HepG2 (cell line): Measurements from ENCODE around the gene ACTR1A. TPM values are rescaled to one million over a fixed set of nuclear protein-coding genes. Genes with fewer than 3 reads are reported as not detected.

ENCODE experiments used
- ATAC-seq: fragments of 200-7000 bp; cut with Tn5 transposase; 3 replicates; pipeline ENCODE4 v1.9.1; 2020; ENCODE audit warnings: mild to moderate bottlenecking, moderate library complexity
- BruUV-seq: library from RNA; stranded (reverse); fragments of 400-500 nt; replicated peaks from 2 replicates; lab custom pipeline; 2021; lab: Mats Ljungman, UMichigan
- CTCF ChIA-PET: fragments of 300-600 bp; formaldehyde crosslinking; extraction: SDS; loops from one replicate; lab custom pipeline; 2021; ENCODE audit warnings: low total read pairs, inconsistent platforms, low intra/inter-chr PET ratio; lab: Yijun Ruan, JAX
- POLR2A ChIA-PET: fragments of 350-600 bp; sonication (Branson Sonifier 250); formaldehyde crosslinking; loops from one replicate; lab custom pipeline; 2020; ENCODE audit warnings: antibody characterized with exemption, inconsistent platforms; lab: Yijun Ruan, JAX
- DNase-seq: peaks from one replicate; pipeline ENCODE4 v3.0.0-alpha.2; 2015; ENCODE audit warnings: low spot score
- FAIRE-seq: peaks from 3 replicates; lab custom pipeline; 2011; peaks lifted over from hg19 to GRCh38; lab: Jason Lieb, UNC
- H2AFZ ChIP-seq: one replicate; pipeline ENCODE4 v1.6.1; 2011; ENCODE audit warnings: low read length, inconsistent platforms
- H3K27ac ChIP-seq: fragments of 300-600 bp; 3 replicates; pipeline ENCODE4 v1.8.0; 2011; ENCODE audit warnings: mixed run types, mild to moderate bottlenecking, mixed read lengths, low read length, inconsistent platforms; ENCODE audit not compliant: insufficient read depth; ENCODE audit errors: extremely low read length
- H3K27me3 ChIP-seq, 2 experiments: fragments of 200-600 bp in 1 of 2; 2 replicates in 1 of 2; 3 replicates in 1 of 2; pipeline versions ENCODE4 v1.6.0 to v1.8.0; 2011; ENCODE audit warnings: low read length in 2 of 2, mild to moderate bottlenecking in 2 of 2, moderate library complexity in 2 of 2, inconsistent platforms in 1 of 2; ENCODE audit not compliant: insufficient read depth in 2 of 2, control insufficient read depth in 1 of 2
- H3K36me3 ChIP-seq, 2 experiments: fragments of 200-600 bp in 1 of 2; replicated peaks in 1 of 2; 2 replicates in 1 of 2; 3 replicates in 1 of 2; pipeline versions ENCODE4 v1.5.1 to v1.8.0; 2011; ENCODE audit warnings: low read length in 2 of 2, inconsistent platforms in 1 of 2; ENCODE audit not compliant: insufficient read depth in 2 of 2, control insufficient read depth in 1 of 2
- H3K4me1 ChIP-seq: 2 replicates; pipeline ENCODE4 v1.5.1; 2012; ENCODE audit warnings: low read length, inconsistent platforms; ENCODE audit not compliant: insufficient read depth
- H3K4me2 ChIP-seq: 2 replicates; pipeline ENCODE4 v1.6.0; 2011; ENCODE audit warnings: low read depth, low read length, inconsistent platforms
- H3K4me3 ChIP-seq, 3 experiments: fragments of 200-600 bp in 1 of 3; sonication (generic), shearing (Covaris generic) in 1 of 3; replicated peaks in 1 of 3; 2 replicates each; pipeline ENCODE4 v1.5.1; 2011 to 2016; ENCODE audit warnings: low read length in 3 of 3, inconsistent platforms in 2 of 3, low read depth in 2 of 3, mild to moderate bottlenecking in 2 of 3, control low read depth in 1 of 3, mixed read lengths in 1 of 3; ENCODE audit not compliant: insufficient read depth in 1 of 3
- H3K79me2 ChIP-seq: one replicate; pipeline ENCODE4 v1.6.1; 2011; ENCODE audit warnings: low read length, inconsistent platforms; ENCODE audit not compliant: insufficient read depth
- H3K9ac ChIP-seq: 2 replicates; pipeline ENCODE4 v1.6.0; 2011; ENCODE audit warnings: mild to moderate bottlenecking, low read depth, low read length, inconsistent platforms; ENCODE audit not compliant: insufficient read depth
- H3K9me3 ChIP-seq: 2 replicates; pipeline ENCODE4 v1.5.1; 2012; ENCODE audit warnings: mild to moderate bottlenecking, low read length
- H4K20me1 ChIP-seq: 2 replicates; pipeline ENCODE4 v1.6.0; 2011; ENCODE audit warnings: inconsistent platforms, mild to moderate bottlenecking, low read length, moderate library complexity; ENCODE audit not compliant: insufficient read depth
- CAMTA2 ChIP-seq: sonication (generic); formaldehyde crosslinking; IDR thresholded peaks from 2 replicates; pipeline ENCODE4 v1.4.0; 2020; ENCODE audit warnings: mild to moderate bottlenecking, missing genetic modification reagents, borderline replicate concordance
- FOXA1 ChIP-seq, 2 experiments: fragments of 450-650 bp in 1 of 2; sonication (generic) in 1 of 2; formaldehyde crosslinking in 1 of 2; IDR thresholded peaks; 2 replicates each; pipeline versions ENCODE4 v1.4.0 to v1.6.1; 2016 to 2020; ENCODE audit warnings: missing genetic modification reagents in 1 of 2
- FOXA3 ChIP-seq: IDR thresholded peaks from 2 replicates; pipeline ENCODE4 v1.6.1; 2016; ENCODE audit warnings: missing genetic modification reagents, missing compliant biosample characterization
- HDAC1 ChIP-seq: sonication (generic); formaldehyde crosslinking; IDR thresholded peaks from 2 replicates; pipeline ENCODE4 v1.5.1; 2020; ENCODE audit warnings: mild to moderate bottlenecking, missing genetic modification reagents
- HNF4A ChIP-seq: sonication (generic); formaldehyde crosslinking; IDR thresholded peaks from 2 replicates; pipeline ENCODE4 v1.4.0; 2020; ENCODE audit warnings: missing genetic modification reagents
- HNRNPK ChIP-seq: fragments of 200-400 bp; formaldehyde crosslinking; IDR thresholded peaks from 2 replicates; pipeline ENCODE4 v1.6.1; 2018; ENCODE audit warnings: low read length, low read depth, moderate library complexity, mild to moderate bottlenecking; ENCODE audit not compliant: poor library complexity, severe bottlenecking
- JUN ChIP-seq: sonication (generic); formaldehyde crosslinking; IDR thresholded peaks from 2 replicates; pipeline ENCODE4 v1.4.0; 2020; ENCODE audit warnings: mild to moderate bottlenecking, missing genetic modification reagents
- POLR2AphosphoS5 ChIP-seq: IDR thresholded peaks from 2 replicates; pipeline ENCODE4 v1.6.1; 2012; ENCODE audit warnings: low read depth, low read length
- SIN3A ChIP-seq: IDR thresholded peaks from 2 replicates; pipeline ENCODE4 v1.6.1; 2011; ENCODE audit warnings: low read depth, mild to moderate bottlenecking, control low read depth, low read length, borderline replicate concordance
- SNAI1 ChIP-seq: sonication (generic); formaldehyde crosslinking; IDR thresholded peaks from 2 replicates; pipeline ENCODE4 v1.5.0; 2020; ENCODE audit warnings: mild to moderate bottlenecking, missing genetic modification reagents, borderline replicate concordance
- SOX6 ChIP-seq, 2 experiments: fragments of 450-650 bp in 1 of 2; sonication (generic) in 1 of 2; formaldehyde crosslinking in 1 of 2; IDR thresholded peaks; 2 replicates each; pipeline versions ENCODE4 v1.4.0 to v1.6.1; 2017 to 2020; ENCODE audit warnings: antibody characterized with exemption in 1 of 2, mild to moderate bottlenecking in 1 of 2, missing genetic modification reagents in 1 of 2
- ZNF18 ChIP-seq: sonication (generic); formaldehyde crosslinking; IDR thresholded peaks from 2 replicates; pipeline ENCODE4 v1.8.0; 2022; ENCODE audit warnings: mild to moderate bottlenecking, missing genetic modification reagents; ENCODE audit not compliant: insufficient replicate concordance
- ZNF224 ChIP-seq: sonication (generic); formaldehyde crosslinking; IDR thresholded peaks from 2 replicates; pipeline ENCODE4 v1.5.0; 2020; ENCODE audit warnings: mild to moderate bottlenecking, missing genetic modification reagents
- ZNF263 ChIP-seq: sonication (generic); formaldehyde crosslinking; IDR thresholded peaks from 2 replicates; pipeline ENCODE4 v1.4.0; 2020; ENCODE audit warnings: missing genetic modification reagents
- ZNF282 ChIP-seq: fragments of 450-650 bp; IDR thresholded peaks from 2 replicates; pipeline ENCODE4 v1.6.1; 2018; ENCODE audit not compliant: partially characterized antibody
- ZNF777 ChIP-seq: sonication (generic); formaldehyde crosslinking; IDR thresholded peaks from 2 replicates; pipeline ENCODE4 v1.4.0; 2020; ENCODE audit warnings: missing genetic modification reagents
- ZZZ3 ChIP-seq: sonication (generic); formaldehyde crosslinking; IDR thresholded peaks from 2 replicates; pipeline ENCODE4 v1.4.0; 2020; ENCODE audit warnings: missing genetic modification reagents, mild to moderate bottlenecking, borderline replicate concordance
- WGBS: methylation state at CpG from one replicate; pipeline ENCODE4 v1.1.6; 2017; ENCODE audit warnings: low lambda C conversion rate; 5-methylcytosine and 5-hydroxymethylcytosine counted together
- in situ Hi-C: cut with HindIII; loops from 2 replicates; pipeline ENCODE4 v1.10.0; 2017; ENCODE audit warnings: low pct_unique_long_range_greater_than_20kb; ENCODE audit not compliant: extremely low pct_ligation_motif_present
- intact Hi-C: fragments of 100-400 bp; cut with micrococcal nuclease; formaldehyde crosslinking; loops from one replicate; pipeline ENCODE4 v1.10.0; 2022; ENCODE audit not compliant: unreplicated experiment
- polyA plus RNA-seq, 8 experiments: library from polyadenylated mRNA; depleted of rRNA in 3 of 8; stranded (reverse) in 7 of 8; unstranded in 1 of 8; fragments of >200 nt; fragmentation: Illumina TruSeq in 4 of 8; extraction: Trizol in 4 of 8; gene quantifications; 2 replicates each; pipeline versions ENCODE4 v1.2.1 to v1.2.3, GENCODE V29; 2011 to 2016; ENCODE audit warnings: low read depth in 4 of 8, missing spikeins in 1 of 8, mixed read lengths in 1 of 8; ENCODE audit not compliant: insufficient read depth in 1 of 8
- total RNA-seq, 5 experiments: library from RNA; depleted of rRNA; stranded (reverse); fragments of >200 nt; fragmentation: Illumina TruSeq; extraction: Trizol; gene quantifications; 2 replicates each; pipeline ENCODE4 v1.2.3, GENCODE V29; 2016; ENCODE audit warnings: low read depth in 1 of 5
- TF ChIP-seq, protein P1 (sequence below): sonication (generic); formaldehyde crosslinking; IDR thresholded peaks from 2 replicates; pipeline ENCODE4 v1.8.1; 2023; ENCODE audit warnings: missing genetic modification reagents, inconsistent platforms, borderline replicate concordance
- TF ChIP-seq, protein P2 (sequence below): sonication (generic); formaldehyde crosslinking; IDR thresholded peaks from 2 replicates; pipeline ENCODE4 v1.9.0; 2021; ENCODE audit warnings: missing genetic modification reagents, borderline replicate concordance

The ACTR1A gene
- total and polyA plus RNA-seq, 2 of the 13 experiments (the other 11 are each of a cell fraction or from before 2014, with no cell fraction given), result 59.6 to 62.8 TPM

DNA sequence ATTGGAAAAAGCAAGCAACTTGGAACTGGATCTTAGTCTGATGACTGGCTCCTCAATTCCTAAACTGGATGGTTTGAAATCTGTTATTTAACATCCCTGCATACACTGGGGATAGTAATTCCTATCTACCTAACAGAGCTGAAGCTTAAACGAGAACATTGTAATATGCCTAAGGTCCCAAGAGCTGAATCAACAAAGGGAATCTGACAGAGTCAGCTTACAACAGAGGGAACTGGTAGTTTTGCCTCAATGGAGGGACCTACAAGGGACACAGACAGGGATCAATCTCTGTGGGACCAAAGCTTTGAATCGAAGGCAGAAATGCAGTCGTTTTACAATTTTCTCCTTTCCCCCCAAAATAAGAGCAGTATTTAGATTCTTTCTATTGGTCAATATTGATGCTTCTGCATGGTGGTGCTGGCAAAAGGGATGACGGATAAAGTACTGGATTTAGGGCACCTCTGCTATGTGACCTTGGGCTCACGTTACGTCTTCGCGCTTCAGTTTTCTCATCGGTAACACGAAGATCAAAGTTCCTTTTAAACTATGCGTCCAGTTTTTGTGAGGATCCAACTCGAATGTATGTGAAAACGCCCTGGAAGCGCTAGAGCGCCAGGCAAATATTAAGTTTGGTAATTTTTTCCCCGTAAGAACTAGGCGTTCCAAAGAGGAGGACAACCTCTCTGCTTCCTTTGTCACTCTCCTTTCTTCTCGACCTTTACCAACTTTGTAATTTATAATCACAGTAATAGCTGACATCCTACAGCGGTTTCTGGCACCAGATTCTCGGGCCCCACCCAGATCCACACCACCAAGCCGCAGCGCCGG, 1.1 kb downstream of the ACTR1A start:
- in situ Hi-C loops, result loop anchor here (5.0 kb wide), 1 partner anchor 81 kb away; no protein-coding TSS in a partner anchor
- Histone ChIP-seq H3K36me3 (peaks cover 2% of the 10 kb centered on the region in 2 experiments; a peak in 2 of 5 replicates), H2AFZ (peak overlapping the region; percentile 20), H3K27ac (peak overlapping the region; percentile 74), H3K4me3 (peak overlapping the region; percentile 81 to 95 (median 92)), H3K4me2 (peak overlapping the region; percentile 92), H3K27me3 (no peaks in the 10 kb centered on the region; a peak in 1 of 5 replicates), H4K20me1 (peaks cover 3% of the 10 kb centered on the region; the same call in 1 of the 2 replicates), H3K79me2 (peaks cover 66% of the 10 kb centered on the region), H3K9ac (peak overlapping the region; percentile 69), H3K9me3 (no peaks in the 10 kb centered on the region), H3K4me1 (peaks cover 48% of the 10 kb centered on the region)
- intact Hi-C loops, result loop anchor here (2.0 to 10.0 kb wide), 5 partner anchors 81 to 687 kb away; partner anchors contain the start of gene OGA
- DNase-seq, result peak; percentile 20
- TSS peak; percentile 72 for BruUV-seq
- WGBS, result under 1% methylated on average over 23 of the region's 23 CpGs
- ATAC-seq, result no peak
- ChIA-PET POLR2A (interaction anchor here (1.1 to 1.4 kb wide), 3 partner anchors 50 to 140 kb away, joined by 3 to 7 read pairs (median 5); partner anchors contain the start of gene C10orf95), CTCF (no interaction called here)
- FAIRE-seq, result no peak
- TF ChIP-seq HNF4A (CRISPR knock-in tag) (peak; percentile 13; the same call in 1 of the 2 replicates), JUN (CRISPR knock-in tag) (no peak), HNRNPK (no peak), CAMTA2 (CRISPR knock-in tag) (0 out of 2 replicates have a peak, but pooled peaks have one; percentile 20), FOXA3 (CRISPR knock-in tag) (0 out of 2 replicates have a peak, but pooled peaks have one; percentile 11), HDAC1 (CRISPR knock-in tag) (0 out of 2 replicates have a peak, but pooled peaks have one; percentile 16), POLR2AphosphoS5 (peak; percentile 49), SOX6 (IDR thresholded peaks at IDR 0.05) (no peak), SOX6 (CRISPR knock-in tag; IDR thresholded peaks at IDR 0.05) (peak; percentile 6; the same call in 1 of the 2 replicates), ZNF777 (CRISPR knock-in tag) (no peak), SNAI1 (CRISPR knock-in tag) (0 out of 2 replicates have a peak, but pooled peaks have one; percentile 60), ZNF18 (CRISPR knock-in tag) (peak; percentile 14), ZNF263 (CRISPR knock-in tag) (0 out of 2 replicates have a peak, but pooled peaks have one; percentile 34), SIN3A (no peak), ZNF282 (no peak), ZZZ3 (no peak), FOXA1 (IDR thresholded peaks at IDR 0.05) (no peak), FOXA1 (CRISPR knock-in tag; IDR thresholded peaks at IDR 0.05) (peak; percentile 23; the same call in 1 of the 2 replicates), ZNF224 (CRISPR knock-in tag) (peak; percentile 77; the same call in 1 of the 2 replicates)
- TF ChIP-seq, protein P1, sequence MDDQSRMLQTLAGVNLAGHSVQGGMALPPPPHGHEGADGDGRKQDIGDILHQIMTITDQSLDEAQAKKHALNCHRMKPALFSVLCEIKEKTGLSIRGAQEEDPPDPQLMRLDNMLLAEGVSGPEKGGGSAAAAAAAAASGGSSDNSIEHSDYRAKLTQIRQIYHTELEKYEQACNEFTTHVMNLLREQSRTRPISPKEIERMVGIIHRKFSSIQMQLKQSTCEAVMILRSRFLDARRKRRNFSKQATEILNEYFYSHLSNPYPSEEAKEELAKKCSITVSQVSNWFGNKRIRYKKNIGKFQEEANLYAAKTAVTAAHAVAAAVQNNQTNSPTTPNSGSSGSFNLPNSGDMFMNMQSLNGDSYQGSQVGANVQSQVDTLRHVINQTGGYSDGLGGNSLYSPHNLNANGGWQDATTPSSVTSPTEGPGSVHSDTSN (CRISPR knock-in tag), result no peak
- TF ChIP-seq, protein P2, sequence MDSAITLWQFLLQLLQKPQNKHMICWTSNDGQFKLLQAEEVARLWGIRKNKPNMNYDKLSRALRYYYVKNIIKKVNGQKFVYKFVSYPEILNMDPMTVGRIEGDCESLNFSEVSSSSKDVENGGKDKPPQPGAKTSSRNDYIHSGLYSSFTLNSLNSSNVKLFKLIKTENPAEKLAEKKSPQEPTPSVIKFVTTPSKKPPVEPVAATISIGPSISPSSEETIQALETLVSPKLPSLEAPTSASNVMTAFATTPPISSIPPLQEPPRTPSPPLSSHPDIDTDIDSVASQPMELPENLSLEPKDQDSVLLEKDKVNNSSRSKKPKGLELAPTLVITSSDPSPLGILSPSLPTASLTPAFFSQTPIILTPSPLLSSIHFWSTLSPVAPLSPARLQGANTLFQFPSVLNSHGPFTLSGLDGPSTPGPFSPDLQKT (CRISPR knock-in tag), result no peak
